Stimulated activated CD8-positive, alpha-beta memory T cell treated with anti-CD3 and anti-CD28 coated beads, Interleukin-2, amount 100 ng/mL, for 48 hours (primary cell): ENCODE measurements around the gene ABTB2.

ENCODE experiments used
- DNase-seq, 2 donors: peaks; one replicate each; pipeline ENCODE4 v3.0.0-alpha.2; 2020; ENCODE audit warnings: low read depth in 2 of 2

Gene ABTB2

GRCh38 chr11:34212566-34212965 lies 145.2 kb downstream of the ABTB2 start:
- no peak for DNase-seq

- DNase-seq: no peak
Observed at GRCh38 chr11:34209809-34210208, 148.0 kb downstream of the ABTB2 start.

- peak in 1 of 2 donors; percentile 32 for DNase-seq
Observed at GRCh38 chr11:34208266-34209135, 149.3 kb downstream of the ABTB2 start.

GRCh38 chr11:34207487-34208180 lies 150.2 kb downstream of the ABTB2 start:
- no peak for DNase-seq

GRCh38 chr11:34206407-34207300 lies 151.2 kb downstream of the ABTB2 start:
- DNase-seq: no peak

- DNase-seq: no peak
Observed at GRCh38 chr11:34205326-34206035, 152.3 kb downstream of the ABTB2 start.

- DNase-seq: no peak
Observed at GRCh38 chr11:34204396-34205279, 153.2 kb downstream of the ABTB2 start.

- no peak for DNase-seq
Observed at GRCh38 chr11:34203377-34203871, 154.4 kb downstream of the ABTB2 start.

- no peak for DNase-seq
Observed at GRCh38 chr11:34201129-34201528, 156.7 kb downstream of the ABTB2 start.

GRCh38 chr11:34199525-34199924 lies 158.3 kb downstream of the ABTB2 start:
- DNase-seq: no peak

- no peak for DNase-seq
Observed at GRCh38 chr11:34198523-34198922, 159.3 kb downstream of the ABTB2 start.

GRCh38 chr11:34197256-34197655 lies 160.6 kb downstream of the ABTB2 start:
- DNase-seq: no peak

GRCh38 chr11:34194576-34195335 lies 163.1 kb downstream of the ABTB2 start:
- no peak for DNase-seq

- DNase-seq: no peak
Observed at GRCh38 chr11:34192481-34193401, 165.1 kb downstream of the ABTB2 start.

- no peak for DNase-seq
Observed at GRCh38 chr11:34191578-34191977, 166.2 kb downstream of the ABTB2 start.

- no peak for DNase-seq
Observed at GRCh38 chr11:34190192-34191139, 167.3 kb downstream of the ABTB2 start.

- no peak for DNase-seq
Observed at GRCh38 chr11:34189191-34189590, 168.6 kb downstream of the ABTB2 start.
